GM15510 (cell line): Measurements from ENCODE around the gene ADCY2.

Source experiments
- POLR2A ChIP-seq: IDR thresholded peaks from 3 replicates; pipeline ENCODE4 v1.6.1; 2011; ENCODE audit warnings: borderline replicate concordance; ENCODE audit not compliant: insufficient read length; ENCODE audit errors: extremely low read depth

ADCY2 gene

GRCh38 chr5:7584749-7585148 lies 188.8 kb downstream of the ADCY2 start:
- no peak for TF ChIP-seq POLR2A

DNA sequence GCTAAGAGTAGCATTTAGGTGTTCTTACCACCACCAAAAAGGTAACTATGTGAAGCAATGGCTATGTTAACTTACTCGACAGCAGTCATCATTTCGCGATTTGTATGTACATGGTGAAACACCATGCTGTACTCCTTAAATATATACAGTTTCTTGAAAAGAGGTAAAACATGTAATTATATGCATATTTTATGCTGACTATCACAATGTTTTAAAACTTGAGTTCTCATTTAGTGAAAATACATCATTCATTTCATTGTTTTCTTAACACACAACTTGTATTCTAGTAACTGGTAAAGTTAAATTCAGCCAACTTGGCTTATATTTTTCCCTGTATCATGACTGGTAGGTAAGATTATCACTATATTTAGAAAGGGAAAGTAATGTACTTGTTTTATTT lies 189.9 kb downstream of the ADCY2 start:
- TF ChIP-seq POLR2A: no peak

DNA sequence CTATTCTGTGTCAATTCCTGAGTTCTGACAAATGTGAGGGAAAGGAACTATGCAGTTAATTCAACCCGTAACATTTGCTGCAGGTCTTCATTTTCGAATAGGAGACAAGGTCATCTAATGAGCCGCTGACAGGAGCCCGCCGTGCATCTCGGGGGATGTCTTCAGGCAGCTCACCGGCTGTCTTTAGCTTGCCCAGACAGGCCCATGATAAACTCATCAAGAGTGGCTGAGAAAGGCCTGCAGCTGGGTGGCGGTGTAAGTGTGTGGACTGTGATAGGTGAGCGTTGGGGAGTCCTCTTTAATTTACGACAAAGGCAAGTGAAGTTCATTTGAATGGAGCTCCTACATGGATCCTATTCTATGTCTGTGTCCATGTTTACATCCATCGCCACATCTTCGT lies 190.5 kb downstream of the ADCY2 start:
- TF ChIP-seq POLR2A: no peak

- TF ChIP-seq POLR2A: no peak
Measured at GRCh38 chr5:7589800-7590199, 193.9 kb downstream of the ADCY2 start.

DNA sequence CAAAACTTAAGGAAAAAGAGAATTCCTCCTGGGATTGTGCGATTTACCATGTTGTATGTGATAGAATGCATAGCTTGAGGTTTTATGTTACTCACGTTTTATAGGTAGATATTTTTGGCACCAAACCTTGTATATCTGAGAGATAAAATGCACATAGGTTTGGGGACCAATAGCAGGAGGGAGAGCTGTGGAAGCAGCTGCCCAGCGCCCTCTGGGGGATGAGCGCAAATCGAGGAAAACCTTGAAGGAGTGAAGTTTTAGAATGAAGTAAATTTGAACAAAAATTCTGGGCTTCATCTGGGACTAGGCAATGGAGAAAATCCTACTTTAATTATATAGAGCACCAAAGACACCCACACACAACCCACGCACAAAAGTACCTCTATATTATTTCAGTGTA lies 197.0 kb downstream of the ADCY2 start:
- no peak for TF ChIP-seq POLR2A

DNA sequence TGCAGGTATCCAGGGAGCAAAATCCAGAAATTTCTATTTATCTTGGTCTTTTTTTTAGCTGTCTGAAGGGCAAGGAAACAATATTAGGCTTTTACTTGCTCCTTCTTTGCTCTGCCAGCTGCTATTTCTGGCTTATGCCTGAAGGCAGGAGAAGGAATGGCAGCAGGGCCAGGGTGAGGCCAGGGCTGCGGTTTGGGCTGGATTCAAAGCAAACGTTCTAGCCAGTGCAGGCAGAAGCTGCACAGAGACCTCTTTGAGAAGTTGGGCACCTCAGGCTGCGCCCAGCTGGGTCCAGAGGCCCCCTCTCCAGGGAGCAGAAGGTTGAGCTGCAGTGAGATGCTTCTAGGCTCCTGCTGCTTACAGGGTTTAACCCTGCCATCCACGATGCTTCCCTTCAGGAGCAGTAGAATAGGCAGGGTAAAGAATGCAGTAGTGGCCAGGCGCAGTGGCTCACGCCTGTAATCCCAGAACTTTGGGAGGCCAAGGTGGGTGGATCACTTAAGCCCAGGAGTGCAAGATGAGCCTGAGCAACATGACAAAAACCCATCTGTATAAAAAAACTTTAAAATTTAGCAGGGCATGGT lies 201.2 kb downstream of the ADCY2 start:
- no peak for TF ChIP-seq POLR2A

- TF ChIP-seq POLR2A: no peak
Measured at GRCh38 chr5:7606840-7607465, 211.0 kb downstream of the ADCY2 start.

DNA sequence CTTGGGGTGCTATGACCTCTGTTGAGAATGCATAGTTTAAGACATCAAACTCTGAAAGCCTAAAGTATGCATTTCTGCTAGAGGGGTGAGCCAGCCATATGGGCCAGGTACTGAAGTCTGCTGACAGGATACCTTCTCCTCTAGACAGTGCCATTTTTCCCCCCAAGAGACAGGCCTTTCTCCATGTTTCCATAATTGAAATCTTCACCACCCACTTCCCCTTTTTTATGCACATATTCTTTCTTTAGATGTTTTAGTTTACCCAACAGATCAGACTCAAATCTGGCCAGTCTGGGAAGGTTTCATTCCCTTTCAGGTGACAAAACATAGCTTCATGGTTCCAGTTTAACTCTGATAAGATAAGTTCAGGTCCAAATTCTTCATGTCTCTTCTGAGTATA lies 212.8 kb downstream of the ADCY2 start:
- no peak for TF ChIP-seq POLR2A

DNA sequence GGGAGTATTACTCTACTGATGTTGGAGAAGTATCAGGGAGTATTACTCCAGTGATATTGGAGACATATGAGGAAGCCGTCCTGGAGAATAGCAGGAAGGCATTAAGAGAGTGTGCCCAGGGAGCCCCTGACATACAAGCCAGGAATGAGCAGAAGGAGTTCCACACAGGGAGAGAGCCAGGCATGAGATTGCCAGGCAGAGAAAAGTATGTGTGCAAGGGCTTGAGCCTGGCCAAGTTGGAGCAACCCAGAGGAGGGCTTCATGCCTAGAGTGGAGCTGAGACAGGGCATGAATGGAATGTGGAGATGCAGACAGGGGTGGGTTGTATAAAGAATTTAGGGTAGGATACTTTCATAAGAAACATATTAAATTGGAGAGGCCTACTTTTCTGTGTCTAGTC lies 213.8 kb downstream of the ADCY2 start:
- TF ChIP-seq POLR2A: no peak

GRCh38 chr5:7610531-7611177 lies 214.7 kb downstream of the ADCY2 start:
- TF ChIP-seq POLR2A: no peak

GRCh38 chr5:7611518-7611917 lies 215.6 kb downstream of the ADCY2 start:
- TF ChIP-seq POLR2A: no peak

DNA sequence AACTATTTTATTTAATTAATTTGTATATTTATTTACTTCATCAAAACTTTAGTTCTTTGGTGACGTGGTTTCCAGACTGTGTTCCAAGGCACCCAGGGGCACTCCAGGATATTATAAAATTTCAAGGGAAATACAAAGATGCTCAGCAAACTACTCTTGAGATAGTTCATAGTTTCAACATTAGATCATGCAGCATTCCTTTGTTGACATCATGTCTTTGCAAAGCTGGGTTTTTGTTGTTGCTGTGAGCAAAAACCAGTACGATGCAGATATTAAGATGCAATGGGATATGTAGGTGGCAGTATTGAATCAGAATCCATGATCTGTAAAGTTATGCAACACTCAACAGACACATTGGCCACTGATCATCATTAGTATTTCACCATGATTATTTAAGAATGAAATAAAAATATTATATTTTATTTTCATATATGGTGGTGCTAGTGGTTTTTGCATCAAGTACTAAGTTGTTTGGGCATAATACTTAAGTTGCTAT lies 219.7 kb downstream of the ADCY2 start:
- TF ChIP-seq POLR2A: no peak

DNA sequence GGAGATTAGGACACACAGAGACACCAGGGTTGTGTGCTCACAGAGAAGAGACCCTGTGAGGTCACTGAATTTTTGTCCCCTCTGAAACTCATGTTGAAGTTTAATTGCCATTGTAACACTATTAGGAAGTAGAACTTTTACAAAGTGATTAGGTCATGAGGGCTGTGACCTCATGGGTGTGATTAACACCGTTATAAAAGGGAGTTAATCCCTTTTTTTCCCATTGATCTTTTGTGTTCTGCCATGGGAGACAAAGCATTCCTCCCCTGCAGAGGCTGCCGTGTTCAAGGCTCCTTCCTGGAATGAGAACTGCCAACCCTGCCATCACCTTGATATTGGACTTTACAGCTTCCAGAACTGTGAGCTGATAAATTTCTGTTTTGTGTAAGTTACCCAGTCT lies 221.0 kb downstream of the ADCY2 start:
- TF ChIP-seq POLR2A: no peak

GRCh38 chr5:7622498-7622897 lies 226.6 kb downstream of the ADCY2 start:
- TF ChIP-seq POLR2A: no peak

DNA sequence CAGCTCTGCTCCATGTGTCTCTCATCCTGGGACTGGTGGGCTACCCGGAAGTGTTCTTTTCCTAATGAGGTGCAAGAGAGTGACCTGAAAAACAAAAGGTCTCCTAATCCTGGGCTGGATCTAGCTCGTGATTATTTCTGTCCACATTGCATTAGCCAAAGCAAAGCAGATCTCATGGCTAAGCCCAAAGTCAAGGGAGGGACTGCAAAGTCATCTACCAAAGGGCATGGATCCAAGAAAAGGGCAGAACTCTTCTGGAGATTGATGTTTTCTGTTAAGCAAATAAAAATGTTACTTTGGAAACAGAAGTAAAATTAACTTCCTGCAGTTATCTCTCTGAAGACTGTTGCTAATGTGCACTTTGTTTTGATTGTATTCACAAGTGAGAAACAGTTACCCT lies 229.8 kb downstream of the ADCY2 start:
- no peak for TF ChIP-seq POLR2A

DNA sequence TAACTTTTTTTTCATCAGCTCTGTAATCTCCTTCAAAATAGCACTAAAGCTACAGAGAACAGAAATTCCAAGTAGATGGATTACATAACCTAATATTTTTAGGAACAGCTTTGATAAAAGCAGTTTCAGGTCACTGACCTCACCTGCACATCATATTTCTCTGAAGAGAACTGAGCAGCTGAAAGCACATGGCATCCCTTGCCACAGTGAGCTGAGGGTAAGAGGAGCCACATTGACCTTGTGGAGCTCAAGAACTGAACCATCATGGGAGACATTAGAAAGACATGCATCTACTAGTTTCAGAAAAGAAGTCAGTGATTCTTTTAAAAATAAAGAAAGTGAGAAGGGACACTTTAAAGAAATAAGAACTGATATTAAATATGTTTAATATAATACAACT lies 232.3 kb downstream of the ADCY2 start:
- TF ChIP-seq POLR2A: no peak

GRCh38 chr5:7628820-7629219 lies 232.9 kb downstream of the ADCY2 start:
- no peak for TF ChIP-seq POLR2A

- no peak for TF ChIP-seq POLR2A
Measured at GRCh38 chr5:7629561-7629960, 233.6 kb downstream of the ADCY2 start.
